ENCODE measurements around the gene CSF1. TPM values are rescaled to one million over a fixed set of nuclear protein-coding genes. Genes with fewer than 3 reads are reported as not detected.

CSF1 gene
- total RNA-seq, 2 experiments from 2014 or later = 37.7 to 44.8 TPM

GRCh38 chr1:109924316-109924715 is 13.7 kb downstream of the CSF1 start:
- Mint-ChIP-seq H3K27ac (no peak overlapping the region), H3K27me3 (no peaks in the 10 kb centered on the region), H3K36me3 (ENCODE audit: low read depth) (peaks cover 70% of the 10 kb centered on the region), H3K9me3 (ENCODE audit: low read depth) (no peaks in the 10 kb centered on the region), H3K4me1 (no peaks in the 10 kb centered on the region), H3K4me3 (no peak overlapping the region)
- DNase-seq = peak; percentile 2
- intact Hi-C loops (cut with DNase I, micrococcal nuclease) = loop anchor here in 1 of 2 experiments (5.0 kb wide), 1 partner anchor 58 kb away; the partner anchor contains the start of gene AHCYL1
- no peak for ATAC-seq
- ChIA-PET POLR2A (interaction anchor here (0.6 kb wide), 1 partner anchor 967 kb away, joined by 4 read pairs; no protein-coding TSS in a partner anchor), CTCF (interaction anchor here (2.0 kb wide), 1 partner anchor 35 kb away, joined by 6 read pairs; no protein-coding TSS in a partner anchor)

GRCh38 chr1:109925159-109925990 is 14.7 kb downstream of the CSF1 start:
- POLR2A ChIA-PET = no interaction called here
- no peaks in the 10 kb centered on the region for H3K9me3 Mint-ChIP-seq (ENCODE audit: low read depth)
- no peaks in the 10 kb centered on the region for H3K27me3 Mint-ChIP-seq
- peaks cover 72% of the 10 kb centered on the region for H3K36me3 Mint-ChIP-seq (ENCODE audit: low read depth)
- no peak overlapping the region for H3K4me3 Mint-ChIP-seq
- H3K4me1 Mint-ChIP-seq = no peaks in the 10 kb centered on the region
- CTCF ChIA-PET = interaction anchor here (0.6 to 1.5 kb wide), 6 partner anchors 35 to 312 kb away, joined by 3 read pairs; no protein-coding TSS in a partner anchor
- intact Hi-C loops (cut with DNase I, micrococcal nuclease) = no loop called here
- H3K27ac Mint-ChIP-seq = peak overlapping the region; percentile 28
- no peak for ATAC-seq
- no peak for DNase-seq

DNA sequence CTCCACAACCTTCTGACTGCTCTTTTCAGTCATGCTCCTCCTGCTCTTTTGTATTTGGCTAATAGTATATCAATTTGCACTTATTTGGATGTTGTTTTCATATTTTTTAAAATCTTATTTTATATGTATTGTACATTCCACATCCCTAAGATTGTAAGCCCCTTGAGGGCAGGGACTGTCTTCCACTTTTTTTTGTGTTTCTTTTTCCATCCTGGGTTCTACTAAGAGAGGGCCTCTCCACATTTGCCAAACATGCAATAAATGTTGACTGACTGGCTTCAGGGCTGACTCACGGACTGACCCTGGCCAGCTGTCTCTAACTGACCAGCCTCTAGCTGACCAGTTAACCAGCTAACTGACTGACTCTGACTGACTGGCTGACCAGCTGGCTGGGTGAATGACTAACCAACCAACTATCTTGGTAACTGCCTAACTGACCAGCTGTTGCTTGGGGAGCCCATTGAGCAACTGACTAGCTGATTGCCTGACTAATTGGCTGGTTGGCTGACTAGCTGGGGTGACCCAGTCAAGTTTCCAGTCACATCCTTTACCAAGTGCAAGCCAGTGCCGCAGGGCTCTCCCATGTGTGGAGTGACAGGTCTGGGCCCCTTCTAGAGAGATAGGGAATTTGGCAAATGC is 16.1 kb downstream of the CSF1 start:
- CTCF ChIA-PET = no interaction called here
- Mint-ChIP-seq H3K27me3 (no peaks in the 10 kb centered on the region), H3K9me3 (ENCODE audit: low read depth) (no peaks in the 10 kb centered on the region), H3K4me1 (no peaks in the 10 kb centered on the region), H3K36me3 (ENCODE audit: low read depth) (peaks cover 59% of the 10 kb centered on the region), H3K27ac (no peak overlapping the region), H3K4me3 (no peak overlapping the region)
- POLR2A ChIA-PET = no interaction called here
- ATAC-seq (no peak), DNase-seq (no peak)
- intact Hi-C loops (cut with DNase I, micrococcal nuclease) = no loop called here

DNA sequence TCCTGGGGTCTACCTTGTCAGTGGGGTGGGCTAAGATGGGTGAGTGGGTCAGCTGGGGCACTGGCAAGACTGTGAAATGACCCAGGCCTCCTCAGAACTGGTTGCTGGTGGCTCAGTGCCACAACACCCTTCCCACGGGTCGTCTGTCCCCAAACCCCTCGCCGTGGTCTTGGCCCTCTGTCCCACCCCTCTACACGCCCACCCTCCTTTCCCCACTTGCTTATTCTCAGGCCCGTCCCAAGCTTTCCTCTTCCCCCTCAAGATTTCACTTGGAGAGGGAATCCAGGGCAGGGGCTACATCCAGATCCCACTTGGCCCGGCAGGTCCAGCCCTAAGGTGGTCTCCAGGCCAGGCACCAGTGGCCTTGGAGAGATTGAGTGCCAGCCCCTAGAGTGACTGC is 16.7 kb downstream of the CSF1 start:
- Mint-ChIP-seq H3K4me1 (no peaks in the 10 kb centered on the region), H3K27me3 (no peaks in the 10 kb centered on the region), H3K4me3 (no peak overlapping the region), H3K36me3 (ENCODE audit: low read depth) (peaks cover 55% of the 10 kb centered on the region), H3K9me3 (ENCODE audit: low read depth) (no peaks in the 10 kb centered on the region), H3K27ac (no peak overlapping the region)
- intact Hi-C loops (cut with DNase I, micrococcal nuclease) = no loop called here
- POLR2A ChIA-PET = no interaction called here
- ATAC-seq = no peak
- DNase-seq = no peak
- CTCF ChIA-PET = interaction anchor here (0.7 kb wide), 1 partner anchor 159 kb away, joined by 3 read pairs; no protein-coding TSS in a partner anchor

DNA sequence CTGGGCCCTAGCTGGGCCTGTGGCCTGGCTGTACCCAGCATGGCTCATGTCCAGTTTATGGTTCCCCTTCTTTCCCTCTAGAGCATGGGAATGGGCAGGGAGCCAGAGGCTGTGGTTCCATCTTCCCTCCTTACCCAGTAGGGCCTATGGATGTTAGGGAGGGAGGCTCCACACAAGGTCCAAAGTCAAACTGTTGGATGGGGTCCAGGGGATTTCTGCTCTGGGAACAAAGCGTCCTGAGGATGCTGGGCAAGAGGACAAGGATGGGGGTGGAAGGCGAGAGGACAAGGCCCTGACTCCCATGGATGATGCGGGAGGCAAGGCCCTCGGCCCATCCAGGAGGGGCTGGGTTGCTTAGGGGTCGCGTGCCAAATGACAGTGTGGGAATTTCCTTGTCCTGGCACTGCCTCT is 17.3 kb downstream of the CSF1 start:
- Mint-ChIP-seq H3K9me3 (ENCODE audit: low read depth) (no peaks in the 10 kb centered on the region), H3K4me1 (no peaks in the 10 kb centered on the region), H3K27ac (no peak overlapping the region), H3K27me3 (no peaks in the 10 kb centered on the region), H3K36me3 (ENCODE audit: low read depth) (peaks cover 50% of the 10 kb centered on the region), H3K4me3 (no peak overlapping the region)
- no peak for ATAC-seq
- intact Hi-C loops (cut with DNase I, micrococcal nuclease) = no loop called here
- ChIA-PET CTCF (interaction anchor here (0.7 kb wide), 1 partner anchor 159 kb away, joined by 3 read pairs; no protein-coding TSS in a partner anchor), POLR2A (no interaction called here)
- DNase-seq = no peak

GRCh38 chr1:109928591-109929111 is 18.0 kb downstream of the CSF1 start:
- Mint-ChIP-seq H3K27me3 (no peaks in the 10 kb centered on the region), H3K36me3 (ENCODE audit: low read depth) (peaks cover 42% of the 10 kb centered on the region), H3K27ac (no peak overlapping the region), H3K4me3 (no peak overlapping the region), H3K9me3 (ENCODE audit: low read depth) (no peaks in the 10 kb centered on the region), H3K4me1 (no peaks in the 10 kb centered on the region)
- no peak for ATAC-seq
- ChIA-PET POLR2A (no interaction called here), CTCF (no interaction called here)
- intact Hi-C loops (cut with DNase I, micrococcal nuclease) = no loop called here
- no peak for DNase-seq

GRCh38 chr1:109929170-109929569 is 18.5 kb downstream of the CSF1 start:
- Mint-ChIP-seq H3K27me3 (no peaks in the 10 kb centered on the region), H3K9me3 (ENCODE audit: low read depth) (no peaks in the 10 kb centered on the region), H3K27ac (no peak overlapping the region), H3K4me3 (no peak overlapping the region), H3K36me3 (ENCODE audit: low read depth) (peaks cover 38% of the 10 kb centered on the region), H3K4me1 (peaks cover 2% of the 10 kb centered on the region)
- intact Hi-C loops (cut with DNase I, micrococcal nuclease) = no loop called here
- no peak for ATAC-seq
- ChIA-PET POLR2A (no interaction called here), CTCF (no interaction called here)
- no peak for DNase-seq

GRCh38 chr1:109929588-109930251 is 19.1 kb downstream of the CSF1 start:
- Mint-ChIP-seq H3K27me3 (no peaks in the 10 kb centered on the region), H3K9me3 (ENCODE audit: low read depth) (no peaks in the 10 kb centered on the region), H3K27ac (no peak overlapping the region), H3K4me1 (peaks cover 2% of the 10 kb centered on the region), H3K36me3 (ENCODE audit: low read depth) (peaks cover 35% of the 10 kb centered on the region), H3K4me3 (no peak overlapping the region)
- intact Hi-C loops (cut with DNase I, micrococcal nuclease) = no loop called here
- CTCF ChIA-PET = interaction anchor here (1.4 to 1.5 kb wide), 2 partner anchors 55 to 156 kb away, joined by 4 read pairs; partner anchors contain the start of gene AHCYL1
- no peak for ATAC-seq
- POLR2A ChIA-PET = no interaction called here
- DNase-seq = no peak

- DNase-seq = no peak
These were observed 19.8 kb downstream of the CSF1 start for GRCh38 chr1:109930252-109930993.

DNA sequence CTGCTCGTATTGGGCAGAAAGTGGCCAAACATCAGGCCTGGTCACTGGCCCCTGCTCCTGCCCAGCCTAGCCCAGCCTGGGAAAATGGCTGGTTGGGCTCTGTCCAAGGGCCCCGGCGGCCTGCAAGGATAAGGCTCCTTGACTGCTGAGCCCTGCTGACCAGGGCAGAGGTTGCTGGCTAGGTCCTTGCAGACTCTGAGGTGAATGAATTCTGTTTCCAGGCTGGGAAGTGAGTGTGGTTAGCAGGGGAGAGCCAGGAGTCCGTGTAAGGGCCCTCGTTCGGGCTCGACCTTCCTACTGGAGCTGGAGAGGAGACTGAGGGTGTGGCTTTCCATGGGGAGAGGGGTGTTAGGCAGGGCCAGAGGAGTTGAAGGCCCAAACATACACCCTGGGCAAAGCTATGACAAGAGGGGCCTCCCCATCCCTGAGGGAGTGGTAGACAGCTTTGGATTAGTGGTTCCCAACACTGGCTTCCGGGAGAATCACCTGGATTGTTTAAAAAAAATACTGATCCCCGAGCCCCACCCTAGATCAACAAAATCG is 20.6 kb downstream of the CSF1 start:
- intact Hi-C loops (cut with DNase I, micrococcal nuclease) = no loop called here
- ATAC-seq (no peak), DNase-seq (no peak)
- Mint-ChIP-seq H3K27ac (no peak overlapping the region), H3K4me1 (peaks cover 2% of the 10 kb centered on the region), H3K36me3 (ENCODE audit: low read depth) (peaks cover 20% of the 10 kb centered on the region), H3K4me3 (no peak overlapping the region), H3K9me3 (ENCODE audit: low read depth) (peaks cover 4% of the 10 kb centered on the region), H3K27me3 (no peaks in the 10 kb centered on the region)
- POLR2A ChIA-PET = interaction anchor here (0.6 kb wide), 2 partner anchors 108 to 176 kb away, joined by 3 read pairs; no protein-coding TSS in a partner anchor
- CTCF ChIA-PET = interaction anchor here (1.3 to 1.5 kb wide), 3 partner anchors 53 to 157 kb away, joined by 3 to 4 read pairs (median 4); partner anchors contain the start of gene AHCYL1

More at GRCh38 chr1:109930252-109930993, 19.8 kb downstream of the CSF1 start:
- CTCF ChIA-PET = interaction anchor here (1.3 to 1.5 kb wide), 3 partner anchors 54 to 156 kb away, joined by 3 to 4 read pairs (median 4); partner anchors contain the start of gene AHCYL1
- no peaks in the 10 kb centered on the region for H3K27me3 Mint-ChIP-seq
- no peak overlapping the region for H3K4me3 Mint-ChIP-seq
- H3K9me3 Mint-ChIP-seq (ENCODE audit: low read depth) = peaks cover under 1% of the 10 kb centered on the region
- intact Hi-C loops (cut with DNase I, micrococcal nuclease) = no loop called here
- H3K27ac Mint-ChIP-seq = no peak overlapping the region
- POLR2A ChIA-PET = interaction anchor here (0.6 kb wide), 1 partner anchor 107 kb away, joined by 3 read pairs; no protein-coding TSS in a partner anchor
- H3K36me3 Mint-ChIP-seq (ENCODE audit: low read depth) = peaks cover 29% of the 10 kb centered on the region
- ATAC-seq = no peak
- peaks cover 2% of the 10 kb centered on the region for H3K4me1 Mint-ChIP-seq
